Astrocyte (in vitro differentiated cells and primary cell): ENCODE measurements around the gene EFCAB6. TPM values are rescaled to one million over a fixed set of nuclear protein-coding genes. Genes with fewer than 3 reads are reported as not detected.

Source experiments
- DNase-seq: peaks from one replicate; pipeline ENCODE4 v3.0.0-alpha.2; 2010; ENCODE audit warnings: low read depth
- FAIRE-seq: peaks from 2 replicates; lab custom pipeline; 2011; peaks lifted over from hg19 to GRCh38; lab: Jason Lieb, UNC
- H2AFZ ChIP-seq: 2 replicates; pipeline ENCODE4 v1.6.0; 2012; ENCODE audit warnings: low read depth, low read length, inconsistent platforms
- H3K27ac ChIP-seq: 2 replicates; pipeline ENCODE4 v1.5.1; 2011; ENCODE audit warnings: low read depth, low read length, inconsistent platforms
- H3K27me3 ChIP-seq: 2 replicates; pipeline ENCODE4 v1.6.0; 2011; ENCODE audit warnings: low read length, inconsistent platforms; ENCODE audit not compliant: insufficient read depth
- H3K36me3 ChIP-seq: 2 replicates; pipeline ENCODE4 v1.5.1; 2011; ENCODE audit warnings: low read length, inconsistent platforms; ENCODE audit not compliant: insufficient read depth
- H3K4me1 ChIP-seq: 2 replicates; pipeline ENCODE4 v1.5.1; 2011; ENCODE audit warnings: low read length, inconsistent platforms; ENCODE audit not compliant: insufficient read depth
- H3K4me2 ChIP-seq: 2 replicates; pipeline ENCODE4 v1.6.0; 2012; ENCODE audit warnings: low read length, inconsistent platforms
- H3K4me3 ChIP-seq: 2 replicates; pipeline ENCODE4 v1.5.1; 2011; ENCODE audit warnings: low read depth, mild to moderate bottlenecking, low read length, inconsistent platforms; ENCODE audit not compliant: insufficient read depth
- H3K79me2 ChIP-seq: 2 replicates; pipeline ENCODE4 v1.6.0; 2012; ENCODE audit warnings: mild to moderate bottlenecking, low read length, inconsistent platforms; ENCODE audit not compliant: insufficient read depth
- H3K9ac ChIP-seq: 2 replicates; pipeline ENCODE4 v1.6.0; 2012; ENCODE audit warnings: mild to moderate bottlenecking, low read length, inconsistent platforms
- H3K9me3 ChIP-seq: 2 replicates; pipeline ENCODE4 v1.5.1; 2012; ENCODE audit warnings: low read depth, mild to moderate bottlenecking, low read length, inconsistent platforms; ENCODE audit not compliant: insufficient read depth
- H4K20me1 ChIP-seq: 2 replicates; pipeline ENCODE4 v1.6.0; 2012; ENCODE audit warnings: low read length, inconsistent platforms; ENCODE audit not compliant: insufficient read depth
- H3K27ac Mint-ChIP-seq: one replicate; pipeline ENCODE4 v1.8.0; 2021; ENCODE audit warnings: mild to moderate bottlenecking, mixed read lengths; ENCODE audit not compliant: unreplicated experiment
- H3K27me3 Mint-ChIP-seq: one replicate; pipeline ENCODE4 v1.8.0; 2021; ENCODE audit warnings: low read depth, mixed read lengths; ENCODE audit not compliant: unreplicated experiment
- H3K36me3 Mint-ChIP-seq: one replicate; pipeline ENCODE4 v1.8.0; 2021; ENCODE audit warnings: low read depth, mixed read lengths; ENCODE audit not compliant: unreplicated experiment
- H3K4me1 Mint-ChIP-seq: one replicate; pipeline ENCODE4 v1.8.0; 2021; ENCODE audit warnings: low read depth, mixed read lengths; ENCODE audit not compliant: unreplicated experiment
- H3K4me3 Mint-ChIP-seq: one replicate; pipeline ENCODE4 v1.8.0; 2021; ENCODE audit warnings: mild to moderate bottlenecking, moderate library complexity, mixed read lengths; ENCODE audit not compliant: unreplicated experiment
- H3K9me3 Mint-ChIP-seq: one replicate; pipeline ENCODE4 v1.8.0; 2021; ENCODE audit warnings: mild to moderate bottlenecking, mixed read lengths; ENCODE audit not compliant: unreplicated experiment
- CTCF ChIP-seq: IDR thresholded peaks from 2 replicates; pipeline ENCODE4 v1.5.1; 2011; ENCODE audit warnings: low read depth, mild to moderate bottlenecking, inconsistent platforms, low read length, moderate library complexity; ENCODE audit not compliant: insufficient read depth
- EZH2 ChIP-seq: IDR thresholded peaks from 2 replicates; pipeline ENCODE4 v1.6.1; 2012; ENCODE audit warnings: mild to moderate bottlenecking, low read length, inconsistent platforms; ENCODE audit not compliant: insufficient read depth
- total RNA-seq: library from RNA; stranded (reverse); gene quantifications from 2 replicates; pipeline ENCODE4 v1.2.1, GENCODE V29; 2021

EFCAB6 gene
- total RNA-seq, 1 donor from 2014 or later: 1.2 TPM

- Mint-ChIP-seq H3K27me3 (peaks cover 3% of the 10 kb centered on the region), H3K36me3 (peaks cover 3% of the 10 kb centered on the region), H3K27ac (peak overlapping the region; percentile 43), H3K4me1 (no peaks in the 10 kb centered on the region), H3K4me3 (no peak overlapping the region), H3K9me3 (peaks cover 35% of the 10 kb centered on the region)
- H4K20me1 ChIP-seq: no peaks in the 10 kb centered on the region
- H3K4me1 ChIP-seq: no peaks in the 10 kb centered on the region
- no peak overlapping the region for H3K27ac ChIP-seq
- no peaks in the 10 kb centered on the region for H3K27me3 ChIP-seq
- H3K36me3 ChIP-seq: no peaks in the 10 kb centered on the region
- no peaks in the 10 kb centered on the region for H3K79me2 ChIP-seq
- H3K4me2 ChIP-seq: no peak overlapping the region
- TF ChIP-seq CTCF (no peak), EZH2 (no peak)
- H3K9ac ChIP-seq: no peak overlapping the region
- FAIRE-seq (no peak), DNase-seq (peak; percentile 13)
- H3K9me3 ChIP-seq: no peaks in the 10 kb centered on the region
- peak overlapping the region; percentile 0 for H2AFZ ChIP-seq
- H3K4me3 ChIP-seq: no peak overlapping the region
These were observed 224.5 kb downstream of the EFCAB6 start for GRCh38 chr22:43587574-43587973.

- DNase-seq (no peak), FAIRE-seq (no peak)
- Histone ChIP-seq H3K79me2 (no peaks in the 10 kb centered on the region), H3K27me3 (no peaks in the 10 kb centered on the region), H2AFZ (no peak overlapping the region), H3K4me1 (no peaks in the 10 kb centered on the region), H3K4me3 (no peak overlapping the region), H3K27ac (no peak overlapping the region), H3K9ac (no peak overlapping the region), H3K36me3 (no peaks in the 10 kb centered on the region), H4K20me1 (no peaks in the 10 kb centered on the region), H3K9me3 (no peaks in the 10 kb centered on the region), H3K4me2 (no peak overlapping the region)
- TF ChIP-seq CTCF: no peak
- no peak for TF ChIP-seq EZH2
- no peak overlapping the region for H3K27ac Mint-ChIP-seq
- peaks cover 3% of the 10 kb centered on the region for H3K36me3 Mint-ChIP-seq
- H3K27me3 Mint-ChIP-seq: peaks cover 5% of the 10 kb centered on the region
- no peak overlapping the region for H3K4me3 Mint-ChIP-seq
- H3K4me1 Mint-ChIP-seq: no peaks in the 10 kb centered on the region
- H3K9me3 Mint-ChIP-seq: peaks cover 46% of the 10 kb centered on the region
These were observed 228.6 kb downstream of the EFCAB6 start for GRCh38 chr22:43583501-43583900.

GRCh38 chr22:43582394-43582793, 229.7 kb downstream of the EFCAB6 start:
- Histone ChIP-seq H2AFZ (no peak overlapping the region), H3K79me2 (no peaks in the 10 kb centered on the region), H3K4me2 (no peak overlapping the region), H3K27me3 (no peaks in the 10 kb centered on the region), H3K36me3 (no peaks in the 10 kb centered on the region), H3K4me3 (no peak overlapping the region), H3K9ac (no peak overlapping the region), H3K27ac (no peak overlapping the region), H3K4me1 (no peaks in the 10 kb centered on the region), H4K20me1 (no peaks in the 10 kb centered on the region), H3K9me3 (no peaks in the 10 kb centered on the region)
- no peak for TF ChIP-seq CTCF
- TF ChIP-seq EZH2: no peak
- Mint-ChIP-seq H3K27me3 (peaks cover 5% of the 10 kb centered on the region), H3K4me1 (no peaks in the 10 kb centered on the region), H3K27ac (no peak overlapping the region), H3K9me3 (peaks cover 43% of the 10 kb centered on the region), H3K4me3 (no peak overlapping the region), H3K36me3 (peaks cover 2% of the 10 kb centered on the region)
- no peak for DNase-seq
- no peak for FAIRE-seq
